T-helper 2 cell treated with Interferon-gamma antibody and Interleukin-4, amounts not matched to agents 100 ng/mL and 5 ng/mL, for 36 hours (primary cell): ENCODE results near the gene EIF4ENIF1. TPM values are rescaled to one million over a fixed set of nuclear protein-coding genes. Genes with fewer than 3 reads are reported as not detected.
"Not testable (repeated sequence)": the region's sequence is repeated elsewhere in the genome, so short reads cannot be mapped to it uniquely, and the experiment has no call there.

Source experiments
- intact Hi-C: fragments of 100-400 bp; cut with micrococcal nuclease; formaldehyde crosslinking; loops from one replicate; pipeline ENCODE4 v1.15.1; 2023
- total RNA-seq: library from RNA; stranded (reverse); gene quantifications from 2 replicates; pipeline ENCODE4 v1.2.3, GENCODE V29; 2022

Gene EIF4ENIF1, protein sequence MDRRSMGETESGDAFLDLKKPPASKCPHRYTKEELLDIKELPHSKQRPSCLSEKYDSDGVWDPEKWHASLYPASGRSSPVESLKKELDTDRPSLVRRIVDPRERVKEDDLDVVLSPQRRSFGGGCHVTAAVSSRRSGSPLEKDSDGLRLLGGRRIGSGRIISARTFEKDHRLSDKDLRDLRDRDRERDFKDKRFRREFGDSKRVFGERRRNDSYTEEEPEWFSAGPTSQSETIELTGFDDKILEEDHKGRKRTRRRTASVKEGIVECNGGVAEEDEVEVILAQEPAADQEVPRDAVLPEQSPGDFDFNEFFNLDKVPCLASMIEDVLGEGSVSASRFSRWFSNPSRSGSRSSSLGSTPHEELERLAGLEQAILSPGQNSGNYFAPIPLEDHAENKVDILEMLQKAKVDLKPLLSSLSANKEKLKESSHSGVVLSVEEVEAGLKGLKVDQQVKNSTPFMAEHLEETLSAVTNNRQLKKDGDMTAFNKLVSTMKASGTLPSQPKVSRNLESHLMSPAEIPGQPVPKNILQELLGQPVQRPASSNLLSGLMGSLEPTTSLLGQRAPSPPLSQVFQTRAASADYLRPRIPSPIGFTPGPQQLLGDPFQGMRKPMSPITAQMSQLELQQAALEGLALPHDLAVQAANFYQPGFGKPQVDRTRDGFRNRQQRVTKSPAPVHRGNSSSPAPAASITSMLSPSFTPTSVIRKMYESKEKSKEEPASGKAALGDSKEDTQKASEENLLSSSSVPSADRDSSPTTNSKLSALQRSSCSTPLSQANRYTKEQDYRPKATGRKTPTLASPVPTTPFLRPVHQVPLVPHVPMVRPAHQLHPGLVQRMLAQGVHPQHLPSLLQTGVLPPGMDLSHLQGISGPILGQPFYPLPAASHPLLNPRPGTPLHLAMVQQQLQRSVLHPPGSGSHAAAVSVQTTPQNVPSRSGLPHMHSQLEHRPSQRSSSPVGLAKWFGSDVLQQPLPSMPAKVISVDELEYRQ
- total RNA-seq, result 35.3 and 42.3 TPM in 2 replicates

DNA sequence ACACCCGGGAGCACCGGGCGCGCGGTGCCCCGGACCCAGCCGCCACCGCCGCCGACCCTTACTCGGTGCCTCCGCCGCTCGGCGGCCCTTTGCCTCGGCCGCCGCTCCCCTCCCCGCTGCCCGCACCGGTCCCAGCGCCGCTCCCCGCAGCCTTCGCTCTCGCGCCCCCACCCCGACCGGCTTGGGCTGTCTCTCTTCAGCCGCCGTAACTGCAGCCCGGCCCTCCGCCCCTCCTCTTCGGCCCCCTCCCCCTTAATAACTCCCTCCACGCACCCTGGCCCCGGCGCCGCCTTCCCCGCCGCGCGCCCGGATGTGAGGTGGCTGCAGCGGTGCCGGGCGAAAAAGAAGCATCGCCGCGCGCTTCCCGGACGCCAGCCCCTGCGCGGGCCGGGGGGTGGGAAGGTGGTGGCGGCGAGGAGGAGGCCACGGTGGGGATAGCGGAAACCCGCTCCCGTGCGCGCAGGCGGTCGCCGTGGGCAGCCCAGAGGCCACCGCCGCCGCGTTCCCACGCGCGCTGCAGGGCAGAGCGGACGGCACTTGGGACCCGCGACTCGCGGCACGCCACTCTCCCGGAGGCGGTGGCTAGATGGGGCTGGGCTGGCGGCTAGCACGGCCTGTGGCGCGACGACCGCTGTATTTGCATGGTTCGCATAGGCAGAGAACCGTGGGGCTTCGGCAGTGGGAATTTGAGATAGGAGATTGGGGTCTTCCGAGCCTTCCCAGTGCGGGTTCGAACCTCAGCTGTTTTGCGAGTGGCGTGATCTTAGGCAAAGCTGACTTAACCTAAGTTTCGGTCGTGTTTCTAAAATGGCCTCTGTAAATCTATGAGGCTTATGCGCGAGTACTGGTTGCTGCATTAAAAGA, at the start of gene EIF4ENIF1:
Gene EIF4ENIF1 (minus strand): TSS at position 211 of the 864 bp plus-strand sequence. CDS start 1,124 bp downstream, outside the sequence.
- intact Hi-C loops, result loop anchor here (1.0 to 10.0 kb wide), 3 partner anchors 7 to 143 kb away; partner anchors contain the start of gene PATZ1

DNA sequence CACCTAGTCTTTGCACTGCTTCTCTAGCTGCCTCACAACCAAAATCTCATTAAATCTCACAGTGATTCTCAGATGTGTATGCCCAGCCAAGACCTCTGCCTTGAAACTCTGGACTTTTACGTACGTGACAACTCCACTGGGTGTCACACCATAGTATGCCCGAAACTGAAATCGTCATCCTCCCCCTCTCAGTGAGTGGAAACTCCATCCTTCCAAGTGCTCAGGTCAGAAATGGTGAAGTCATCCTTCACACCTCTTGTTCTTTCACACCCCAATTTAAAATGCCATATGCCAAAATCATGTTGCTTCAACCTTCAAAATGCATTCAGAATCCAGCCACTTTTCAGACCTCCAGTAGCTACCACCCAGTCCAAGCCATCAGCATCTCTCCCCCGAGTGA, 49.2 kb upstream of the EIF4ENIF1 start:
- intact Hi-C loops, result loop anchor here (5.0 kb wide), 1 partner anchor 42 kb away; the partner anchor contains the start of gene SFI1

DNA sequence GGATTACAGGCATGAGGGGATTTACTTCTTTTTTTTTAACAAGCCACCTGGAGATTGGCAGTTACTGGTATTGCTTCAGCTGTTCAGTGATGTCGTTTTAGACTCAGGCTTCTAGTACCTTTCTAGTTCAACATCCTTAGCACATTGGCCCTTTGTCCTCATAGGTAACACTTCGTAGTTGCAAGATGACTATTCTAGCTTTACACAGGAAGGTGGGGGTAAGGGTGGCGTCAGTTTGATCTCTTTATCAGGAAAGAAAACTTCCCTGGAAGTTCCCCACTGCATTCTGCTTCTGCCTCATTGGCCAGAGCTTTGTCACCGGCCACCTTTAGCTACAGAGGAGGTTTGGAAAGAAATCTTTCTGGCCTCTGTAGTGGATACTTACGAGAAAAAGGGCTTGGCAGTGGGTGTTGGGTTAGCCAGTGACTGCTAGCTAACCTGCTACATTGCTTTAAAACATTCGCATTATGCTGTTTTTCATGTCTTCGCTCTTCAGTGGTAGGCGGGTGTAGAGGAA, 47.4 kb upstream of the EIF4ENIF1 start:
- intact Hi-C loops, result loop anchor here (5.0 kb wide), 1 partner anchor 40 kb away; the partner anchor contains the start of gene SFI1

DNA sequence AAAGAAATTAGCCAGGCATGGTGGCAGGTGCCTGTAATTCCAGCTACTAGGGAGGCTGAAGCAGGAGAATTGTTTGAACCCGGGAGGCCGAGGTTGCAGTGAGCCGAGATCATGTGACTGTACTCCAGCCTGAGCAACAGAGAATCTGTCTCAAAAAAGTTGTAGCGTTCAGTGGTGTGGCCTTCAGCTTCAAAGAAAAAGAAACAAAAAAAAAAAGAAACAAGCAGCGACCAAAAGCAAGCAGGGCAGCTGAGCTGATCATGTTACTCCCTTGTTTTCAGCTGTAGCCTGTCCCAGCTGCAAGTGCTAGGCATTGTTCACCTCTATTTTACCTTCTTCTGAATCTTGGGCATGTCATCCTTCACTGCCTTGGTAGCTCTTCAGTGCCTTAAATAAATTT, 43.7 kb upstream of the EIF4ENIF1 start:
- intact Hi-C loops, result no loop called here

DNA sequence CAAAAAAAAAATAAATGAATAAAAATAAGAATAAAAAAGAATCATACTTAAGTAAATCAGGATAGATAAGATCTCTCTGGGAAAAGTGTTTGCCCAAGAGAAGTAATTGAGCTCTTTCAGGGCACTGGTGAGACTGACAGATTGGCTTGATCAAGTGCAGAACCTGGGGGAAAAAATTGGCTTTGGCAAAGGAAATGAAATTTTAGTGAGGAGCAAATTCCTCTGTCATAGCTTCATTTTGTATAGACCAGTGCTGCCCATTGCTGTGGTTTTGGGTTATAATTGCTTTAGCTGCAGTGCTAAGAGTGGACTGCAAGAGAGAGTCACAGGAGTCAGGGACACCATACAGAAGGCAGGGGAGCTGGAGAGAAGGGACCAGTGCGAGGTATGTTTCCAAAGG, 42.4 kb upstream of the EIF4ENIF1 start:
- intact Hi-C loops, result no loop called here

DNA sequence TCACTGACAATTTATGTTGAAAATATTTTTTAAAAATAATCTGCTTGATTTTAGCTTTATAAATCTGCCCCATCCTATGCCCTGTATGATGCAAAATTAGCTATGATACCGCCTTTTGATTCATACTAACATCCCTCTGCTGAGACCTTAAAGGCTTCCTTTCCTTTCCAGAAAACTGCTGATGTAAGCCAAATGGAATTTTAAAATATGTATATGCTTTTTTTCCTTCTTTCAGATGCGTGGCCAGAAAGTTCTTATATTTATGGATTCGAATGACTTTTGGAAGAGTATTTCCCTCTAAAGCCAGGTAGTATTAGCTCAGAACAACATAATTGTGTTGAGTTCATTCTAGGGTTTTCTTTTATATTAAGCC, 41.2 kb upstream of the EIF4ENIF1 start:
- intact Hi-C loops, result no loop called here

DNA sequence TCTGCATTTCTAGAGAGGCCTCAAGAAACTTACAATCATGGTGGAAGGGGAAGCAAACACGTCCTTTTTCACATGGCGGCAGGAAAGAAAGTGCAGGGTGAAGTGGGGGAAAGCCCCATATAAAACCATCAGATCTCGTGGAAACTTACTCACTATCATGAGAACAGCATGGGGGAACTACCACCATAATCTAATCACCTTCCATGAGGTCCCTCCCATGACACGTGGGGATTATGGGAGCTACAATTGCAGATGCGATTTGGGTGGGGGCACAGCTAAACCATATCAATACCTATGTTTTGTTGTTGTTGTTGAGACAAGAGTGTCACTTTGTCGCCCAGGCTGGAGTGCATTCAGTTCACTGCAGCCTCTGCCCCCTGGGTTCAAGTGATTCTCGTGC, 36.6 kb upstream of the EIF4ENIF1 start:
- intact Hi-C loops, result no loop called here

DNA sequence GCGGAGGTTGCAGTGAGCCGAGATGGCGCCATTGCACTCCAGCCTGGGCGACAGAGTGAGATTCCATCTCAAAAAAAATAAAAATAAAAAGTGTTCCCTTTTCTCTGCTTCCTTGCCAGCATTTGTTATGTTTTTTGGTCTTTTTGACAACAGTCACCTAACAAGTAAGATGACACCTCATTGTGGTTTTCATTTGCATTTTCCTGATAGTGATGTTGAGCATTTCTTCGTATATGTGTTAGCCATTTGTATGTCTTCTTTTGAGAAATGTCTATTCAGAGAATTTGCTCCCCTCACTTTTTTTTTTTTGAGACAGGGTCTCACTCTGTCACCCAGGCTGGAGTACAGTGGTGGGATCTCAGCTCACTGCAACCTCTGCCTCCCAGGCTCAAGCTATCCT, 34.5 kb upstream of the EIF4ENIF1 start:
- intact Hi-C loops, result not testable (repeated sequence)

DNA sequence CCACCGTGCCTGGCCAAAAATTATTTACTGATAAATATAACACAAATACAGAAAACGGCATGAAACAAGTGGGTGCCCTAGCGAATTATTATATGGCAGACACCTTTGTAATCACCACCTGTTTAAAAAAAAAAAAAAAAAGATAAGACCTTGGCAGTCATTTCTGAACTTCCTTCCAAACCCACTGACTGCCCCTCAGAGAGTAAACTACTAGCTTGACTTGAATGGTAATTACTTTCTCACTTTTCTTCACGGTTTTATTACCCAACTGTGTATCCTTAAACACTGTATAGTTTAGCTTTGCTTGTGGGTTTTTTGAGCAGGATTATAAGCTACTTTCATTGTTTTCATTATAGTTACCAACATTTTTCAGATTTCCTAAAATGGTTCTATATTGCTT, 30.4 kb upstream of the EIF4ENIF1 start:
- intact Hi-C loops, result no loop called here

DNA sequence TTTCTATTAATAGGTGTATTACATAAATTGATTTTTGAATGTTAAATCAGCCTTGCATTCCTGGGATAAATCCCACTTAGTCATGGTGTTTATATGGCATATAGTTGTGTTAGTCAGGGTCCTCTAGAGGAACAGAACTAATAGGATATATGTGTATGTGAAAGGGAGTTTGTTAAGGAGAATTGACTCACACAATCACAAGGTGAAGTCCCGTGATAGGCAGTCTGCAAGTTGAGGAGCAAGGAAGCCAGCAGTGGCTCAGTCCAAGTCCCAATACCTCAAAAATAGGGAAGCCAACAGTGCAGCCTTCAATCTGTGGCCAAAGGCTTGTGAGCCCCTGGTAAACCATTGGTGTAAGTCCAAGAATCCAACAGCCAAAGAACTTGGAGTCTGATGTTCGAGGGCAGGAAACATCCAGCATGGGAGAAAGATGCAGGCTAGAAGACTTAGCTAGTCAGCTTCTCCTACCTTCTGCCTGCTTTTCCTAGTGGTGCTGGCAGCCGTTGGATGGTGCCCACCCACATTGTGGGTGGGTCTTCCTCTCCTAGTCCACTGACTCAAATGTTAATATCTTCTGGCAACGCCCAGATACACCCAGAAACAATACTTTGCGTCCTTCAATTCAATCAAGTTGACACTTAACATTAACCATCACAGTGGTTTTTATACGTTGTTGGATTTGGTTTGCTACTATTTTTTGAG, 19.6 kb upstream of the EIF4ENIF1 start:
- intact Hi-C loops, result no loop called here

DNA sequence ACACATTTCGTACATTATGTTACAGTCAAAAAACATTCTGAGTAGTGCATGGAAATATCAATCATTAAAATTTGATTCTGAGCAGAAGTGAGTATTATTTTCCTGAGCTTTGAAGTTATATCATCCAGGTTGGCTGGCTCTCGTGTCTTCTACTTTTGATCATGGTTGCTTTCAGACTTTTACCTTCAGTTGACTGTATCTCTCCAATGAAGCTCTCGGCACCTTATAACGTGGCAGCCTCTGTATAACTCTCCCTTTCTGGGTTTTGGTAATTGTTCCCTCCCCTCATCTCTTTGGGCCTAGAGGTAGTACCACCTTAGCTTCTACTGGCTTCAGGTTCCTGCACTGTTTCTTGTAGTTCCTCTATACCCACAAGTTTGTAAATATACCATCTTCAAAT, 18.9 kb upstream of the EIF4ENIF1 start:
- intact Hi-C loops, result no loop called here

DNA sequence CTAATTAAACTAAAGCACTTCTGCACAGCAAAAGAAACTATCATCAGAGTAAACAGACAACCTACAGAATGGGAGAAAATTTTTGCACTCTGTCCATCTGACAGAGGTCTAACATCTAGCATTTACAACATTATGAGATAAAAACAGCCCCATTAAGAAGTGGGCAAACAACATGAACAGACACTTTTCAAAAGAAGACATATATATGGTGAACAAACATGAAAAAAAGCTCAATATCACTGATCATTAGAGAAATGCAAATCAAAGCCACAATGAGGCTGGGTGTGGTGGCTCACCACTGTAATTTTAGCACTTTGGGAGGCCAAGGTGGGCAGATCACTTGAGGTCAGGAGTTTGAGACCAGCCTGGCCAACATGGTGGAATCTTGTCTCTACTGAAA, 17.9 kb upstream of the EIF4ENIF1 start:
- intact Hi-C loops, result not testable (repeated sequence)

DNA sequence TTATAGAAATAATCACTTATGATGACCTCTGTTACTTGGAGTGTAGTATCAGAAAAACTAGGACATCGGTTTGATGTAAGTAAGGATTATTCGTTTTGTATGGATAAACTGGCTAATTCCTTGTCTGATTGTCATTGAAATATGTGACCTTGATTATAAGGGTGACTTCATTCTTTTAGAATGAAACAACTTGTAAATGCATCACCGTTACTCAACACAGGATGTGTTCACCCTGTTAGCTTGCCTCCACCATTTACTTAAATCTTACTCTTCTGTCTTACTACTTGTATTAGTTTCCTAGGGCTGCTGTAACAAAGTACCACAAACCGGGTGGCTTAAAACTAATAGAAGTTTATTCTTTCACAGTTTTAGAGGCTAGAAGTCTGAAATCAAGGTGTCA, 14.6 kb upstream of the EIF4ENIF1 start:
- intact Hi-C loops, result no loop called here

DNA sequence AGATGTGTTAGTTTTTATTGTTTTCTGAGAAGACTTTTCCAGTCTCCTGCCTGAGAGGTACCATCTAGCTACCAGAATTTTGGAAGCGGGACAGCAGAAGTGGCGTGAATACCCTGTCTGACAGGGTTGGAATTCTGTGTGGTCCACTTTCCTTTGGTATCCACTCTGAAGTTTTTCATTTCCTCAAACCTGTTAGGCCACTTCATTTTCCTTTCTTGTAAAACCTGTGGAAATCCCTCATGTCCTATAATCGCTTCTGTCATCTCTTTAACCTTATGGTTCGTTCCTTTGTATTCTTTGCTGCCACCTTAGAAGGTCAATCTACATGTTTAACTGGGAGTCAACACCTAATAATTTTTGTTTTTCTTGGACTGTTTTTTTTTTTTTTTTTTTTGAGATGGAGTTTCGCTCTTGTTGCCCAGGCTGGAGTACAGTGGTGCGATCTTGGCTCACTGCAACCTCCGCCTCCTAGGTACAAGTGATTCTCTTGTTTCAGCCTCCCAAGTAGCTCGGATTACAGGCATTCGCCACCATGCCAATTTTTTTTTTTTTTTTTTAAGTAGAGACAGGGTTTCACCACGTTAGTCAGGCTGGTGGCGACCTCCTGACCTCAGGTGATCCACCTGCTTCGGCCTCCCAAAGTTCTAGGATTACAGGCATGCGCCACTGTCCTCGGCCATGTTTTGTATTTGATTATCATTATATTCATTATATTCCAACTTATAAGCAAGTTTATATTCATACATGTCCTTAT, 13.7 kb upstream of the EIF4ENIF1 start:
- intact Hi-C loops, result no loop called here

DNA sequence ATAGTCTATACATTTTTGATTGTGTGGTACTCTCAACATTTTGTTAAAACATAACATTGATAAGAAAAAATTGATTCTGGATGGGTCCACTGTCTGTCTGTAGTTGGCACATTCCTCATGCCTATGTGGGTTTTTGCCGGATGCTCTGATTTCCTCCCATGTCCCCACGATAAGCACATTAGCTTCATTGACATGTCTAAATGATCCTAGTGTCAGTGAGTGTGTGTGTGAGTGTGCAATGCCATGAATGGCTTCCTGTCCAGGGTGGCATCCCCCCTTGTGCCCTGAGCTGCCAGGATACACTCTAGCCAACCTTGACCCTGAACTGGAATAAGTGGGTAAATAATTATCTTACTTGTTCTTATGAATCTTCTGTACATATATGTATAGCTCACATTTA, 12.1 kb upstream of the EIF4ENIF1 start:
- intact Hi-C loops, result no loop called here

DNA sequence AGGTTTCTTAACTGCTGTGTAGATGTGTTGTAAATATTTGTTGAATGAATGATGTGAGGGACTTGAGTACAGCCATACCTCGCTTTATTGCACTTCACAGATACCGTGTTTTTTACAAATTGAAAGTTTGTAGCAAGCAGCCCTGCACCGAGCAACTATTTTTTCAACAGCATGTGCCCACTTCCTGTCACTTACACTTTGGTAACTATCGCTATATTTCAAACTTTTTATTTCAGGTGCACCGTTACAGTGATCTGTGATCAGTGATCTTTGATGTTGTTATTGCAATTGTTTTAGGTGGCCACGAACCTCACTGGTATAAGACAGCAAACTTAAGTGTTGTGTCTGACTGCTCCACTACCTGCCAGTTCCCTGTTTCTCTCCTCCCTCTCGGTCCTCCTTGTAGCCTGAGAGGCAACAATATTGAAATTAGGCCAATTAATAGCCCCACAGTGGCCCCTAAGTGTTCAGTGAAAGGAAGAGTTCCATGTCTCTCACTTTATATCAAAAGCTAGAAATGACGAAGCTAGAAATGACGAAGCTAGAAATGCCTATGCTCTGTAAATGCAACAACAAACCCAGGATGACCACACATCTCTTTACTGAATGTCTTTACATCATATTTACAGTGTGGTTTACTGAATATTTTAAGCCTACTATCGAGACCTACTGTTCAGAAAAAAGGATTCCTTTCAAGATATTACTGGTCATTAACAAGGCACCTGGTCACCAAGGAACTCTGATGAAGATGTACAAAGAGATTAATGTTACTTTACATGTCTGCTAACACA, 7.7 kb upstream of the EIF4ENIF1 start:
- intact Hi-C loops, result loop anchor here (1.0 to 10.0 kb wide), 6 partner anchors 8 to 255 kb away; partner anchors contain the start of genes DEPDC5, EIF4ENIF1, PIK3IP1 and PRR14L

DNA sequence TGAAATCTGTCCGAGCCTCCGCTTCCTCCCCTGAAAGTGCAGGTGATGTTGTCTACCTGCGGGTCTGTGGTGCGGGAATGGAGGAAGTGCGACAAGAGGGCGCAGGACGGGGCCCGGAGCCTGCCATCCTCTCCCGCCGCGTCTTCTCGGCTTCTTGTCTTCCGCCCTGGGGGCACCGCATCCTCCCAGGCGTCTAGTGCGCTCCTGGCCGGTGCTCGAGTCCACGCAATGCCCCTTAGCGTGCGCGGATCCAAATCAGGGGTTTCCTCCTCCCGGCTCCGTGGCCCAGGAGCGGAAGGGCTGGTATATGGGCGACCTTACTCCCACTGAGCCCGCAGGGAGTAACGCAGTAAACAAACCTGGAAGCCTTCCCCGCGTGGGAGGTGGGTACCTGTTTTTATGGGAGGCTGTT, 7.1 kb upstream of the EIF4ENIF1 start:
- intact Hi-C loops, result loop anchor here (1.0 to 10.0 kb wide), 7 partner anchors 7 to 448 kb away; partner anchors contain the start of genes DEPDC5, EIF4ENIF1, PIK3IP1 and PRR14L
